HG03432 (cell line): ENCODE data around the gene NAB2.
A peak's percentile ranks its signal among the peaks of the same experiment; 100 is the strongest.
"Not testable (repeated sequence)": the region's sequence is repeated elsewhere in the genome, so short reads cannot be mapped to it uniquely, and the experiment has no call there.

ENCODE experiments used
- ATAC-seq: cut with Tn5 transposase; IDR thresholded peaks from one replicate; pipeline ENCODE4 v1.9.1; 2021; ENCODE audit warnings: mild to moderate bottlenecking, moderate library complexity; ENCODE audit not compliant: unreplicated experiment

The NAB2 gene

DNA sequence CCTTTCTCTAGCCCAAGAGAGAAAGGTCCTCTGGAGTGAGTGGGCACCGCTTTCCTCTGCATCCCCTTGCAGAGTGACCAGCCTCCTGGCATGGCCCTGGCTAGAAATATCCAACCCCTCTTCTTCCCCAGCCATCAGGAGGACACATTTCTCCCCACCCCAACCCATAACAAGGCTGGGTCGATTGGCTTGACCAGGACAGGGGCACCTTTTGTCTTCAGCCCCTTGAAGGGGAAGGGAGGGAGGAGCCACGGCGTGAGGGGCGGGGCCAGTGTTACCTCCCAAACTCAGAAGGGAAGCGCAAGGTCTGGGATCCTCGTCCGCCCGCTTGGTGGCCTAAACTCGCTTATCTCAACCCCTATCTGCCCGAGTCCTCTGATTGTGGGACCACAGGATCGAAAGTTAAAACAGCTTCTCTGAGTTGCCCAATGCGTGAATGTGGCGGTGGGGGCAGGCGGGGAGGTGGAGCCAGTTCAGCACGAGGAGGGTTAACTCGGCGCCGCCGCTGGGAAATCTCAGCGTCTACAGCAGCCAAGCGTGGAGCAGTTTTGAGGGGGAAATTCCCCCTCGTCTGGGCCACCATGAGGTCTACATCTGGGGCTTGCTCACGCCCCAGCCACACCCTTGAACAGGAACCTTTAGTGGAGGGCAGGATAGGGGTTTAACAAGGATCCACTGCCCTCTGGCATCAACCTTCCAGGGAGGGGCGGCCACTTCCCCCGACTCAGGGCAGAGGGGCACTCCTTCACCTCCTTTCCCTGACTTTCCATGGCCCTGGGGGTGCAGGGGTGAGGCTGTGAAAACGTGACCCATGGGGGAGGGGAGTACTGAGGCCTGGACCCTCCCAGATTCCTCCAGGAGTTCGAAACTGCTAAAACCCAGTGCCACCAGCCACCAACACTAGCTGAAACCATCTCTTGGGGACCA lies 21.5 kb downstream of the NAB2 start:
- peak; percentile 59 for ATAC-seq

- ATAC-seq, result peak; percentile 56
Measured at GRCh38 chr12:57111031-57111734, 22.3 kb downstream of the NAB2 start, which contains the start of gene STAT6. STAT6 (minus strand) TSS chr12:57111362; CDS start chr12:57108278, 3,084 bp downstream.

DNA sequence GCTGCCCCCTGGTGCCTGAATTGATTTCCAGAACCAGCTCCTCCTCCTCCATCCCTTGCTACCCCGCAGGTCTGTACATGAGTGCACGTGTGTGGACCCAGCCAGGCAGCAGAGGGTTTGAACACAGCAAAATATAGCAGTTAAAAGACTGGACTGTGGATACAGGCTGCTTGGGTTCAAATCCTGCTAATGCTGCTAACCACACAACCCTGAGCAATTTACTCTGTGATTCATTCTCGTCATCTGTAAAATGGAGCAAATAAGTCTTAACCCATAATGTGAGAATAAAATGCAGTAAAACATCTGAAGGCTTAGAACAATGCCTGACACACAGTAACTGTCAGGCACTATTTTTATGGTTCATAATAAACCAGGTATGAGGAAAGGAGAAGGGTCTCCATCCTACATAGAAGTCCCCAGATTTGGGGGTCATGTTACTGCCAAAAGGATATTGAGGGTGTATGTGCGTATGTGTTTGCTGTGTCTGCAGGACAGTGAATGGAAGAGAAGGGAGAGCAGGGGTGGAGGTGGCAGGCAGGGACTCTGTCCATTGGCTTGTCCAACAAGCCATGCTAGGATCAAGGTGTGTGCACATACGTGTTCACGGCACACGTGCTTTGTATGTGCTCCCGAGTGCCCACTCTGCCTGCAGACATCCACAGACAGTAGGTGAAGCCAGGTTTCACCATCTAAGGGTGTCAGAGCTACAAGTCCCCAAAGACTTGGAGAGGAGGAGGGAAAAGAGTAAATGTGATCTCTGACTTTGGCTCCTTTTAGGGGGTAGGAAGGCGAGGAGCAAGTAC lies 23.8 kb downstream of the NAB2 start:
- peak; percentile 54 for ATAC-seq

DNA sequence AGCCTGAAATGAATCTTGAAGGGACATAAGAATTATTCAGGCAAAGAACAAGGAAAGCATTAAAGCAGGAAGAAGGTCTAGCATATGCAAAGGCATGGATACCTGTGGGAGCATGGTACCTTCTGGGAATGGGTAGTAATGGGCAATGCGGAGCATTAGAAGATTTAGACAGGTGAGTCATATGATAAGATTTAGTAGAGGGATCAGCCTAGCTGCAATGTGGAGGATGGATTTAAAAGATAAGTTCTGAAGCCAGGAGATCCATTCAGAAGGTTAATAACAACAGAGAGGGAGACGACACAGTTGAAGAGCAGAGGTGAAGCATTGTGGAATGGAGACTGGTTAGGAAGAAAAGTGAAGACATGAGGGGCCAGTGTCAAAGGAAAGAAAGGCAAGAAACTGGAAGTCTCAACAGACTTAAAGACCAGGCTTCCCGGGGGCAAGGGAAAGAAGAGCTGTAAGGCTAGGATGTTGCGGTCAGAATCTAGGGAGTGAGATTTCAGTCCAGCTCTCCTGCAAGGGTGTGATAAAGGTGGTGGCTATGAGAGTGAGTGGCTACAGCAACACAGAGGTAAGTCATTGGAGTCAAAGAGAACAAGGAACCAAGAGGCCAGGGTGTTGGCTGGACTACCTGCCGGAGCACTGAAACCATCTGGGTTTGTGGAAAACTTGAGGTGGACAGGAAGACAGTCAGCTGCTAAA lies 27.8 kb downstream of the NAB2 start:
- no peak for ATAC-seq

DNA sequence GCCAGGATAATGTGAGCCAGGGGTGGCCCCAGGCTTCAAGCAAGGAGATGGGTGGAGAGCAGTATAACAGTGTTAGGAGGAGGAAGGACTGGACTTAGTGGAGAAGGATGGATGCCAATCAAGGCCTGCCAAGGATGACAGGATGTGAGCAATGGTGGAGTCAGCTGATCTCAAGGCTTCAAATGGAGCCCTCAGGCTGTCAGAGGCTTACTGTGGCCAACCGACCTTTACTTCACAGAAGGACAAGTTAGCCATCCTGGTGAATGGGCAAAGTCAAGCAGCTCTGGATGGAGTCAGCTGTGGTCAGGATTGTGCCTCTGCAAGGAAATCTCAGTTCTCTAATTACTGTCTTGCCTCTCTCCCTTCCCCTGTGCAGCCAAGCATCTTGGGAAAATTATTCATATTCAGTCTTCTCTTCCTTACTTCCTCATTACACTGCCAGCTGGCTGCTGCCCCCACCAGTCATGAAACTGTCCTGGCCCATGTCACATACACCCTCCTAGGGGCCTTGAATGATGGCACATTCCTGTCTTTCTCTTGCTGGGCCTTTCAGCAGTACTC lies 29.9 kb downstream of the NAB2 start:
- ATAC-seq, result no peak

DNA sequence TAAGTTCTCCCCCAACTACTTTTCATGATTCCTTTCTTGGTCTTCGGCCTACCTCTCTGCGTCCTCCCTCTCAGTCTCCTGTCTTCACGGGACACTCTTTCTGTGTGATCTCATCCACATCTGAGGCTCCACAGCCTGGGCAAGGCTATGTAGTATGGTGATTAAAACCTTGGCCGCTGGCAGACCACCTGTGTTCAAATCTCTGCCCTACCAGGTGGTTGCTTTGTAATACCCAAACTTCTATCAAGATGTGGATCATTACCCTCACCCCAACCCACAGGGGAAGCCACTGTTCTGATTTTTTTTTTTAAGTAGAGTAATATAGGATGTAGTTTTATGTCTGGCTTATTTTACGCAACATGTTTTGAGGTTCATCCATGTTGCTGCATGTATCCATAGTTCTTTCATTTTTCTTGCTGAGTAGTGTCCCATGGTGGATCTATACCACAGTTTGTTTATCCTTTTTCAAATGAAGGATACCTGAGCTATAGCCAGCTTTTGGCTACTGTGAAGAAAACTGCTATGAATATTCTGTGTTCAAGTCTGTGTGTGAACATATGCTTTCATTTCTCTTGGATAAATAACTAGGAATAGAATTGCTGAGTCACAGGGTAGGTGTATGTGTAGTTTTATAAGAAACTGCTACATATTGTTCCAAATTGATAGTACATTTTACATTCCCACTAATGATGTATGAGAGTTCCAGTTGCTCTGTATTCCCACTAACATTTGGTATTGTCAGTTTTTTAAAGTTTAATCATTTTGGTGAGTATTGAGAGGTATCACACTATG lies 30.6 kb downstream of the NAB2 start:
- no peak for ATAC-seq

GRCh38 chr12:57120718-57121117 lies 31.8 kb downstream of the NAB2 start:
- not testable (repeated sequence) for ATAC-seq

DNA sequence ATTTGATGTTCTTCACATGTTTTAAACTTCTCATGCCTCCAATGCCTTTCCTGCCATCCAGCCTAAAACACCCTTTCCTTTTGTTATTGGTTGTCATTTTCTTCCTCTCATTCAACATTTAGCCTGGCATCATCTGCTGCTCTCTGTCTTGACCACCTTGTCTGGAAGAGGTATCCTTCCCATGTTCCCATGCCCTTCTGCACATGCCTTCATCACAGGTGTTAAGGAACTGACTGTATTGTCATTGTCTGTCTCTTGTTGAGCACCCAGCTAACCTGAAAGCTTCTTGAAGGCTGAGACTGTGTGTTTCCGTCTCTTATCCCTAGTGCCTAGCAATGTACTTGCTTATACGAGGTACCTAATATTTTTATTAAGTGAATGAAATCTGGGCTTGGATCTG lies 34.9 kb downstream of the NAB2 start:
- ATAC-seq, result no peak

GRCh38 chr12:57124261-57124877 lies 35.5 kb downstream of the NAB2 start:
- no peak for ATAC-seq

DNA sequence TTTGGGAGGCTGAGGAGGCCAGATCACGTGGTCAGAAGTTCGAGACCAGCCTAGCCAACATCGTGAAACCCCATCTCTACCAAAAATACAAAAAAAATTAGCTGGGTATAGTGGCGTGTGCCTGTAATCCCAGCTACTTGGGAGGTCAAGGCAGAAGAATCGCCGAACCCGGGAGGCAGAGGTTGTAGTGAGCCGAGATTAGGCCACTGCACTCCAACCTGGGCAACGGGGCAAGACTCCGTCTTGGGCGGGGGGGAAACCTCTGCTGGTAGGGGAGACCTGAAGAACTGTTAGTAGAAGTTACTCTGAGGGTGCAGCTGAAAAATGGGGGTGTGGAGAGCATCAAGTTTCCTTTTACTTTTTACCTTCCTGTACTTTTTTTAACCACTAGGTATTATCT lies 37.1 kb downstream of the NAB2 start:
- no peak for ATAC-seq

- no peak for ATAC-seq
Measured at GRCh38 chr12:57126561-57126960, 37.6 kb downstream of the NAB2 start.

- ATAC-seq, result peak; percentile 45
Measured at GRCh38 chr12:57127101-57127725, 38.3 kb downstream of the NAB2 start.

GRCh38 chr12:57127726-57128518 lies 39.0 kb downstream of the NAB2 start, which contains the start of gene LRP1:
LRP1 (plus strand) TSS chr12:57128483; CDS start chr12:57128965, 482 bp downstream.
- peak; percentile 42 for ATAC-seq

DNA sequence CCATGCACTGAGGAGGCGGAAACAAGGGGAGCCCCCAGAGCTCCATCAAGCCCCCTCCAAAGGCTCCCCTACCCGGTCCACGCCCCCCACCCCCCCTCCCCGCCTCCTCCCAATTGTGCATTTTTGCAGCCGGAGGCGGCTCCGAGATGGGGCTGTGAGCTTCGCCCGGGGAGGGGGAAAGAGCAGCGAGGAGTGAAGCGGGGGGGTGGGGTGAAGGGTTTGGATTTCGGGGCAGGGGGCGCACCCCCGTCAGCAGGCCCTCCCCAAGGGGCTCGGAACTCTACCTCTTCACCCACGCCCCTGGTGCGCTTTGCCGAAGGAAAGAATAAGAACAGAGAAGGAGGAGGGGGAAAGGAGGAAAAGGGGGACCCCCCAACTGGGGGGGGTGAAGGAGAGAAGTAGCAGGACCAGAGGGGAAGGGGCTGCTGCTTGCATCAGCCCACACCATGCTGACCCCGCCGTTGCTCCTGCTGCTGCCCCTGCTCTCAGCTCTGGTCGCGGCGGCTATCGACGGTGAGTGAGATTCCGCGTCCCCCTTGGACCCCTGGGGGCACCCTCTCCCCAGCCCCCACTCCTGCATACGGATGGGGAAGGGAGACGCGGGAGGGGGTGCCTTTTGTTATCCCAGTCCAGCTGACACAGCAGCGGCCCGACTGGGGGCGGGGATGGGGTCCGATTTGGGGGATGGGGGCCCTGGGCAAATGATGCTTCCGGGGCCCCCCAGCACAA lies 39.8 kb downstream of the NAB2 start:
- no peak for ATAC-seq

DNA sequence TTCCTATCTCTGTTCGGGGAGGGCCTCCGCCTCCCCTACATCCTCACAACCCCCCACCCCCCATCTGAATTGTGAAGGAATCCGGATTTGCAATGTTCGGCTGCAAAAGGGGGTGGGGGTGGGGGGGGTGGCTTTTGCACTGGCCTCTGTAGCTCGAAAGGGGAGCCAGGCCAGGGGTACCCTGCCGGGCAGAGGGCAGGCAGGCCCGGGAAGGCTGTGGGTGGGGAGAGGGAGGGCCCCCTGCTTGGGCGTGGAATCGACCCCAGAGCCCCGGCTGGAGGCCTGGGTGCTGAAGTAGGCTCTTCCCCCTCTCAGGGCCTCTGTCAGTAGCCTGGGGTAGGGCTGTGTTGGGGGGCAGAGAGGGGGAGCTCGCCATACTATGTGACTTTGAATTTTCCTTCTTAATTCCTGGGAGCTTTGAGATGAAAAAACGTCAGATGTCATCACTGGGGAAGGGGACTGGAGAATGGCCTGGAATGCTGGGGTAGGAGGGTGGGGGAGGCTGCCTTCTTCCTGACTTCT lies 40.5 kb downstream of the NAB2 start:
- ATAC-seq, result no peak

DNA sequence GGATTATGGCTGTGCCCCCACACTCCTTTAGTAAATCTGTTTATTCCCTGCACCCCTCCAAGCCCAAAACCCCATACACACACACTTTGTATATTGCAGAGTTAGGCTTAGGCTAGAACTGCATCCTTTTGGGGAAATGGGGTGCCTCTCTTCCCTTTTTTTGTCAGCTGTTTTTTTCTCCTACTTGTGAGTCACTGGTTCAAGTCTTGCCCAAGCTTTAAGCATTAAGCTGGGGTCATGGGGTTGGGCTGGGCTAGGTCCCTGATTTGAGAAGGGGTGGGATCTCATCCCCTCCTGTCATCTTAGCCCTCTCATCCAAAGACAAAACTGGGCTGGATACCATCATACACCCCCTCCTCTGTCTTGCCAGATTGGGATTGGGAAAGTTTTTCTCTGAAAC lies 41.0 kb downstream of the NAB2 start:
- no peak for ATAC-seq

DNA sequence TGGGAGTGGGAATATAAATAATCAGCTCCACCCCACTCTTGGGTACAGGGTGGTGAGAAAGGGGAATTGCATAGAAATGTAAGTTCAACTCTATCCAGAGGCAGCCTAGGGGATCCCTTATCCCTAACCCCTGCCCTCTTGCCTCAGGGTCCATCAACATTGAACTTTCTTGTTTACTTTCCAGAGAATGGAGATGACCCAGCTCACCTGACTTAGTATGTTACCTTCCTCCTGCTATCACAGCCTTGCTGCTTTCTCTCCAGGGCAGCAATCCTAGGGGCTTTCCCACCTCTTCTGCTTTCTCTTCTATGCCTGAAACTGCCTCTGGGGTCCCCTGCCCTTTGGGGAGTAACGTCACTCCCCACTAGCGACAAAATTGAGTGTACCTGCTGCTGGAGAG lies 42.0 kb downstream of the NAB2 start:
- ATAC-seq, result no peak
